ENCODE results near the gene SLC23A2.

SLC23A2 gene

DNA sequence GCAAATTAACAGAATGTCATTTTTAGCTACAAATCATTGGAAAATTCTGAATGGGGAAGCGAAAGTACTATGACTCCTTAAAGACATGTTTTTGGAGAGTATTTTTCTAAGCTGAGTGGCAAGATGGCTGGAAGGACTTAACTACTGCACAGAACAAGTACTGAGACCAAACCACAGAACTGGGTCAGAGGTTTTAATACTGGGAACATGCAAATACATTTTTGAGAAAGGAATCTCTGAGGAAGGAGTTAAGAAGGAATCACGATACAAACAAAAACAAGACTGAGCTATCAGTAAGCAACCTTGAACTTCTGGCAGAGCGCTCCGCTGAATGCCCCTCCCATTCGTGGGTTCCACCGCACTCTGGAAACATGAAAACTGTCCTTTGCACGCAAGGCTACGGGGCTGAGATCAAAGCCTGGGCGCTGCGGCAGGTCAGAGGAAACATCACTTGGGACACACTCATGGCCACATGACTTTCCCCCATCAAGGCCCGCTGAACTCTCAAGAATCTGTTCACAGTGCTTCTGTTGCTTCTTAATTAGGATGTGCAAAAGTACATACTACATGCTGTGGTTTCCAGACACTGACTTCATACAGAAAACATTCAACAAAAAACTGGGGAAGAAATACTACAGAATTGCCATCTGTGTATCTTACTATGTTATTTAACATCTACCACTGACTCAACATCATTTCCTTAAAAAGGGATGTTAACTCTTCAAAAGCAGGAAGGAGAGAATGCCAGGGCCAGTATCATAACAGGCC, 27.8 kb downstream of the SLC23A2 start (continued):
- TF ChIP-seq, protein P1, sequence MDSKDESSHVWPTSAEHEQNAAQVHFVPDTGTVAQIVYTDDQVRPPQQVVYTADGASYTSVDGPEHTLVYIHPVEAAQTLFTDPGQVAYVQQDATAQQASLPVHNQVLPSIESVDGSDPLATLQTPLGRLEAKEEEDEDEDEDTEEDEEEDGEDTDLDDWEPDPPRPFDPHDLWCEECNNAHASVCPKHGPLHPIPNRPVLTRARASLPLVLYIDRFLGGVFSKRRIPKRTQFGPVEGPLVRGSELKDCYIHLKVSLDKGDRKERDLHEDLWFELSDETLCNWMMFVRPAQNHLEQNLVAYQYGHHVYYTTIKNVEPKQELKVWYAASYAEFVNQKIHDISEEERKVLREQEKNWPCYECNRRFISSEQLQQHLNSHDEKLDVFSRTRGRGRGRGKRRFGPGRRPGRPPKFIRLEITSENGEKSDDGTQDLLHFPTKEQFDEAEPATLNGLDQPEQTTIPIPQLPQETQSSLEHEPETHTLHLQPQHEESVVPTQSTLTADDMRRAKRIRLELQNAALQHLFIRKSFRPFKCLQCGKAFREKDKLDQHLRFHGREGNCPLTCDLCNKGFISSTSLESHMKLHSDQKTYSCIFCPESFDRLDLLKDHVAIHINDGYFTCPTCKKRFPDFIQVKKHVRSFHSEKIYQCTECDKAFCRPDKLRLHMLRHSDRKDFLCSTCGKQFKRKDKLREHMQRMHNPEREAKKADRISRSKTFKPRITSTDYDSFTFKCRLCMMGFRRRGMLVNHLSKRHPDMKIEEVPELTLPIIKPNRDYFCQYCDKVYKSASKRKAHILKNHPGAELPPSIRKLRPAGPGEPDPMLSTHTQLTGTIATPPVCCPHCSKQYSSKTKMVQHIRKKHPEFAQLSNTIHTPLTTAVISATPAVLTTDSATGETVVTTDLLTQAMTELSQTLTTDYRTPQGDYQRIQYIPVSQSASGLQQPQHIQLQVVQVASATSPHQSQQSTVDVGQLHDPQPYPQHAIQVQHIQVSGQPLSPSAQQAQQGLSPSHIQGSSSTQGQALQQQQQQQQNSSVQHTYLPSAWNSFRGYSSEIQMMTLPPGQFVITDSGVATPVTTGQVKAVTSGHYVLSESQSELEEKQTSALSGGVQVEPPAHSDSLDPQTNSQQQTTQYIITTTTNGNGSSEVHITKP (tag by site-specific recombination; IDR thresholded peaks at IDR 0.05) = 0 out of 2 replicates have a peak, but pooled peaks have one; percentile 29

DNA sequence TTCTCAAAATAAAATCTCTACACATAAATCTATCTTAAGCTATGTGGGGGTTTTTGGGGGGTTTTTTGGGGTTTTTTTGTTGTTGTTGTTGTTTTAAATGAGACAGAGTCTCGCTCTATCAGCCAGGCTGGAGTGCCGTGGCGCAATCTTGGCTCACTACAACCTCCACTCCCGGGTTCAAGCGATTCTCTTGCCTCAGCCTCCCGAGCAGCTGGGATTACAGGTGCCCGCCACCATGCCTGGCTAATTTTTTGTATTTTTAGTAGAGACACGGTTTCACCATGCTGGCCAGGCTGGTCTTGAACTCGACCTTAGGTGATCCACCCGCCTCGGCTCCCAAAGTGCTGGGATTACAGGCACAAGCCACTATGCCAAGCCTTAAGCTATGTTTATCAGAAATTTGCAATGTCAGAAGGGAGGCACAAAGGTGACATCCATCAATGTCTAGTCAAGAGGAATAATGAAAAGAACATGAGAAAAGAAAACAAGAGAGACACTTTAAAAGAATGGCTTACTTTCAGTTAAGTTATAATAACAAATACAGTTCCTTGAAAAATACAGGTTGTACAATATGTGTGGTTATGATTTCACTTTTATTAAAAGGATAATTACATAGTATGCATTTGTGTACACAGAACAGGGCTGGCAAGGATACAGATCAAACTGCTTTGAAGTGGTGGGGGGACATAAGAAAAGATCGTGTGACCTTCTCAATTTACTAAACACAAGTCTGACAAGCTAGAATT, 28.6 kb downstream of the SLC23A2 start:
- H3K36me3 ChIP-seq (ENCODE audit: control insufficient read depth in 2 of 2, insufficient read depth in 1 of 2, low read length in 2 of 2) = peaks cover 0 to 4% of the 10 kb centered on the region in 2 experiments; a peak in 2 of 3 replicates
- POLR2A ChIA-PET = no interaction called here
- H3K27ac ChIP-seq (ENCODE audit: extremely low read depth, low read depth, low read length) = no peak overlapping the region
- no peaks in the 10 kb centered on the region for H3K9me3 ChIP-seq (ENCODE audit: control insufficient read depth, insufficient read depth, low read depth, low read length)
- peaks cover 9% of the 10 kb centered on the region for H3K4me1 ChIP-seq (ENCODE audit: control insufficient read depth, insufficient read depth, low read length)
- H3K4me3 ChIP-seq (ENCODE audit: low read depth, low read length) = no peak overlapping the region
- CTCF ChIA-PET = interaction anchor here (0.6 to 0.7 kb wide), 3 partner anchors 16 to 530 kb away, joined by 3 to 4 read pairs (median 3); no protein-coding TSS in a partner anchor
- TF ChIP-seq ZIC2 (tag by site-specific recombination; IDR thresholded peaks at IDR 0.05) = no peak
- peak; percentile 62 for TF ChIP-seq ZNF335 (tag by site-specific recombination; conservative IDR thresholded peaks at IDR 0.05)
- TF ChIP-seq ZNF654 (tag by site-specific recombination; IDR thresholded peaks at IDR 0.05; ENCODE audit: low read depth) = no peak
- peak; percentile 79; the same call in 1 of the 2 replicates for TF ChIP-seq ZNF843 (tag by site-specific recombination; IDR thresholded peaks at IDR 0.05)
- TF ChIP-seq FEZF1 (tag by site-specific recombination; IDR thresholded peaks at IDR 0.05) = peak; percentile 93
- no peak for TF ChIP-seq ZNF112 (tag by site-specific recombination; IDR thresholded peaks at IDR 0.05)
- no peak for TF ChIP-seq ZNF48 (tag by site-specific recombination; IDR thresholded peaks at IDR 0.05)
- TF ChIP-seq ZNF16 (tag by site-specific recombination; IDR thresholded peaks at IDR 0.05; ENCODE audit: low read depth) = no peak
- TF ChIP-seq GFI1B (tag by site-specific recombination; IDR thresholded peaks at IDR 0.05) = no peak
- TF ChIP-seq ZNF292 (tag by site-specific recombination; IDR thresholded peaks at IDR 0.05; ENCODE audit: borderline replicate concordance, low read depth) = no peak
- TF ChIP-seq ZNF629 (tag by site-specific recombination; IDR thresholded peaks at IDR 0.05) = peak; percentile 29; the same call in 1 of the 2 replicates
- TF ChIP-seq ZNF157 (tag by site-specific recombination; IDR thresholded peaks at IDR 0.05) = no peak
- TF ChIP-seq ZNF140 (tag by site-specific recombination; IDR thresholded peaks at IDR 0.05) = no peak
- no peak for TF ChIP-seq ZNF548 (tag by site-specific recombination; IDR thresholded peaks at IDR 0.05)
- peak; percentile 100 for TF ChIP-seq SP7 (tag by site-specific recombination; IDR thresholded peaks at IDR 0.05)
- TF ChIP-seq ZNF544 (tag by site-specific recombination; IDR thresholded peaks at IDR 0.05) = no peak
- TF ChIP-seq, protein P2, sequence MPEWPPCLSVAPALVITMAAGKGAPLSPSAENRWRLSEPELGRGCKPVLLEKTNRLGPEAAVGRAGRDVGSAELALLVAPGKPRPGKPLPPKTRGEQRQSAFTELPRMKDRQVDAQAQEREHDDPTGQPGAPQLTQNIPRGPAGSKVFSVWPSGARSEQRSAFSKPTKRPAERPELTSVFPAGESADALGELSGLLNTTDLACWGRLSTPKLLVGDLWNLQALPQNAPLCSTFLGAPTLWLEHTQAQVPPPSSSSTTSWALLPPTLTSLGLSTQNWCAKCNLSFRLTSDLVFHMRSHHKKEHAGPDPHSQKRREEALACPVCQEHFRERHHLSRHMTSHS (tag by site-specific recombination; IDR thresholded peaks at IDR 0.05) = no peak
- TF ChIP-seq ZBTB8A (tag by site-specific recombination; IDR thresholded peaks at IDR 0.05) = 0 out of 2 replicates have a peak, but pooled peaks have one; percentile 37
- TF ChIP-seq, protein P3, sequence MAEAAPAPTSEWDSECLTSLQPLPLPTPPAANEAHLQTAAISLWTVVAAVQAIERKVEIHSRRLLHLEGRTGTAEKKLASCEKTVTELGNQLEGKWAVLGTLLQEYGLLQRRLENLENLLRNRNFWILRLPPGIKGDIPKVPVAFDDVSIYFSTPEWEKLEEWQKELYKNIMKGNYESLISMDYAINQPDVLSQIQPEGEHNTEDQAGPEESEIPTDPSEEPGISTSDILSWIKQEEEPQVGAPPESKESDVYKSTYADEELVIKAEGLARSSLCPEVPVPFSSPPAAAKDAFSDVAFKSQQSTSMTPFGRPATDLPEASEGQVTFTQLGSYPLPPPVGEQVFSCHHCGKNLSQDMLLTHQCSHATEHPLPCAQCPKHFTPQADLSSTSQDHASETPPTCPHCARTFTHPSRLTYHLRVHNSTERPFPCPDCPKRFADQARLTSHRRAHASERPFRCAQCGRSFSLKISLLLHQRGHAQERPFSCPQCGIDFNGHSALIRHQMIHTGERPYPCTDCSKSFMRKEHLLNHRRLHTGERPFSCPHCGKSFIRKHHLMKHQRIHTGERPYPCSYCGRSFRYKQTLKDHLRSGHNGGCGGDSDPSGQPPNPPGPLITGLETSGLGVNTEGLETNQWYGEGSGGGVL (tag by site-specific recombination; IDR thresholded peaks at IDR 0.05) = peak; percentile 55
- no peak for TF ChIP-seq ZNF624 (tag by site-specific recombination; IDR thresholded peaks at IDR 0.05)
- TF ChIP-seq WT1 (tag by site-specific recombination; IDR thresholded peaks at IDR 0.05) = peak; percentile 97
- no peak for TF ChIP-seq OVOL3 (tag by site-specific recombination; IDR thresholded peaks at IDR 0.05)
- no peak for TF ChIP-seq SP2 (tag by site-specific recombination; IDR thresholded peaks at IDR 0.05)
- TF ChIP-seq ZNF660 (tag by site-specific recombination; IDR thresholded peaks at IDR 0.05) = no peak
- peak; percentile 15; the same call in 1 of the 2 replicates for TF ChIP-seq ZNF596 (tag by site-specific recombination; IDR thresholded peaks at IDR 0.05)
- no peak for TF ChIP-seq ZNF214 (tag by site-specific recombination; IDR thresholded peaks at IDR 0.05; ENCODE audit: borderline replicate concordance)
- TF ChIP-seq ZNF248 (tag by site-specific recombination; IDR thresholded peaks at IDR 0.05) = no peak
- no peak for TF ChIP-seq ZNF768 (tag by site-specific recombination; IDR thresholded peaks at IDR 0.05)

All from HEK293 (cell line).